ENCODE data around the gene ACAD10. TPM values are rescaled to one million over a fixed set of nuclear protein-coding genes. Genes with fewer than 3 reads are reported as not detected.

The ACAD10 gene
- total RNA-seq, 1 experiment from 2014 or later: 29.1 TPM

DNA sequence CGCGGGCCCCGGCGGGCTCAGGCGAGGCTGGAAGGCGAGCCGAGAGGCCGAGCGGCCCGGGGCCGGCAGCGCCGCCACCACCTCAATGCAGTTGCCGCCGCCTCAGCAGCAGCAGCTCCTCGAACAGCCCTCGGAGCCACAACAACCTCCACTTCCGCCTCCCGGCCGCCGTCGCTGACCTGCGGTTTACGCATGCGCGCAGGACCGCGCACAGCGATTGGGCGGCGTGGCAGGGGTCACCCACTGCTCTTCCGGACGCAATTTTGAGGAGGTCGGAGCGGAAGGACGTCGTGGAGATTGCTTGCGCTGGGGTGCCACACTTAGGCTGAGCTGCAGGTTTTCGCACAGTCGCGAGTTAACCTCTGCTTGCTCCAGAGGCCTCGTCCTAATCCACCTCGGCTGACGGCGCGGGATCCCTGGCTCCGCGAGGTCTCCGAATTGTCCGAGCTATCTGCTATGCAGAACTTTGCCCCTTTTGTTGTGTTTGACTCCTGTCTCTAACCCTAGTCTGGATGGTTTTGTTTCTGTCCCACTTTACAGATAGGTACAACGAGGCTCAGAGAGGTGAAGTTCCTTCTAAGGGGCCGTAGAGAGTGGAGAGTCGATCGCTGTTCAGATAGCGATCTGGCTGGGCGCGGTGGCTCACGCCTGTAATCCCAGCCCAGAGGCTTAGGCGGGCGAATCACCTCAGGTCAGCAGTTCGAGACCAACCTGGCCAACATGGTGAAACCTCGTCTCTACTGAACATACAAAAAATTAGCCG lies at the start of gene ACAD10, which contains the start of gene BRAP (continued):
- TF ChIP-seq HMGXB4 (CRISPR knock-in tag; IDR thresholded peaks at IDR 0.05) (peak; percentile 68; the same call in 1 of the 2 replicates), E2F1 (CRISPR knock-in tag; IDR thresholded peaks at IDR 0.05) (peak; percentile 60; the same call in 1 of the 2 replicates), SP1 (CRISPR knock-in tag; conservative IDR thresholded peaks at IDR 0.05) (peak; percentile 62; the same call in 1 of the 2 replicates), GABPB1 (CRISPR knock-in tag; IDR thresholded peaks at IDR 0.05) (peak; percentile 61), SMAD3 (CRISPR knock-in tag; IDR thresholded peaks at IDR 0.05; ENCODE audit: borderline replicate concordance) (0 out of 2 replicates have a peak, but pooled peaks have one; percentile 34)
- TF ChIP-seq, protein P1, sequence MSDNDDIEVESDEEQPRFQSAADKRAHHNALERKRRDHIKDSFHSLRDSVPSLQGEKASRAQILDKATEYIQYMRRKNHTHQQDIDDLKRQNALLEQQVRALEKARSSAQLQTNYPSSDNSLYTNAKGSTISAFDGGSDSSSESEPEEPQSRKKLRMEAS (CRISPR knock-in tag; IDR thresholded peaks at IDR 0.05): peak; percentile 86

DNA sequence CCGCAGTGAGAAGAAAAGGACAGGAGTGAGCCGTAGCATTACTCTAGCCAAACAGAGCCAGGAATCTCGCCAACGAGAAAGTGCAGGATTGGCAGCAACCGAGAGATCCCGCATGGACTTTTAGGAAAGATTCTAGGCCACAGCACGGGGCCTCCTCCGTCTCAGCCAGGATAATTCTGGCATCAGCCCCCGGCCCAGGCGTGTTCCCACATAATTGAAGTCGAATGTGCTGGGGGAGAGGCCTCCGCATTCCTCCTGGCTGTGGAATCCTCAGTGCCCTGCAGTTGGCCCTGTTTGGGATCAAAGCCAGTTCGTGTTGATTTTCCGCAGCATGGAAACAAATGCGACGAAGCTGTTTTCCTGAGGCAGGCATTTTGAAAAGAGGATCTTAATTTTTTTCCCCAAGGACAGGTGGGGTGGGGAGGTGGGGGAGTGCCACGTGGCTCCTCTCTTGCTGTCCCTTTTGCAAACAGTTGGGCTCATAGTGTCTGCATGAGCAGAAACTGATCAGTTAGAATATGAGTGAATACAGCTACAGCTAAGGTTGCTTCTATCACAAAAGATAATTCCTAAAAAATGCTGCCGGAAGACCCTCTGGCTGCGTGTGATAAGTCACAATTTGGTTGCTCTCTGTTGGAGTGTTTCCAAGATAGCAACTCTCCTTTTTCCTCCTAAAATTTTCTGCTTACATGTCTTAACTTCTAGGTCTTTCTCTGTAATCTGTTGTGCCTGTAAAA lies 49.5 kb upstream of the ACAD10 start:
- ATAC-seq: peak; percentile 89
- Mint-ChIP-seq H3K9me3 (no peaks in the 10 kb centered on the region), H3K4me1 (peaks cover 23% of the 10 kb centered on the region), H3K36me3 (no peaks in the 10 kb centered on the region), H3K27me3 (ENCODE audit: low read depth) (no peaks in the 10 kb centered on the region), H3K27ac (peak overlapping the region; percentile 72), H3K4me3 (peak overlapping the region; percentile 16; the same call in 1 of the 2 replicates)
- peak; percentile 68 for DNase-seq (ENCODE audit: low spot score)
- 0 out of 2 replicates have a peak, but pooled peaks have one; percentile 25 for TF ChIP-seq NFE2L1 (CRISPR knock-in tag; IDR thresholded peaks at IDR 0.05)
- no peak for TF ChIP-seq NR1H2 (CRISPR knock-in tag; IDR thresholded peaks at IDR 0.05)
- TF ChIP-seq, protein P1 (CRISPR knock-in tag; IDR thresholded peaks at IDR 0.05): peak; percentile 19; the same call in 1 of the 2 replicates
- ChIA-PET POLR2A (interaction anchor here (1.4 kb wide), 1 partner anchor 12 kb away, joined by 5 read pairs; no protein-coding TSS in a partner anchor), CTCF (interaction anchor here (0.6 to 2.0 kb wide), 4 partner anchors 12 to 107 kb away, joined by 3 to 8 read pairs (median 4); no protein-coding TSS in a partner anchor)

DNA sequence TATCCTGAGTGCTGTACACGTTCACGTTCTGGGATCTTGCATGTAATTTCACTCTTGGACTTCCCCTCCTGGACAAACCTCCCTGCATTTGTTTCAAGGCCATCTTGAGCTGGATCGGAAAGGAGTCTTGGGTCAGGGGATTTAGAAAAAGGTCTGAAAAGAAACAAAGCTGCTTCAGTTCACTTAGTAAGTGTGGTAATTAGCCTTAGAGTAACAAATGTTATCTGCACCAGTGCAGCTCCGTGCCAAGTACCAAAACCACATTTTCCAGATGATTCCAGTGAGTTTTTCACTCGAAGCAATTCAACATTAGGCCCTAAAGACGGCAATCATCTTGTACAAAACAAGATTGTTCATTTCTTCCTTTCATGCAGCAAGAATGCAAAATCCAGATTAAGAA lies 47.3 kb upstream of the ACAD10 start:
- CTCF ChIA-PET: no interaction called here
- H3K27ac Mint-ChIP-seq: peak overlapping the region; percentile 62

More for the DNA sequence above, 47.3 kb upstream of the ACAD10 start:
- ATAC-seq: no peak
- TF ChIP-seq ELF4 (CRISPR knock-in tag; IDR thresholded peaks at IDR 0.05; ENCODE audit: low read depth): no peak
- TF ChIP-seq, protein P2, sequence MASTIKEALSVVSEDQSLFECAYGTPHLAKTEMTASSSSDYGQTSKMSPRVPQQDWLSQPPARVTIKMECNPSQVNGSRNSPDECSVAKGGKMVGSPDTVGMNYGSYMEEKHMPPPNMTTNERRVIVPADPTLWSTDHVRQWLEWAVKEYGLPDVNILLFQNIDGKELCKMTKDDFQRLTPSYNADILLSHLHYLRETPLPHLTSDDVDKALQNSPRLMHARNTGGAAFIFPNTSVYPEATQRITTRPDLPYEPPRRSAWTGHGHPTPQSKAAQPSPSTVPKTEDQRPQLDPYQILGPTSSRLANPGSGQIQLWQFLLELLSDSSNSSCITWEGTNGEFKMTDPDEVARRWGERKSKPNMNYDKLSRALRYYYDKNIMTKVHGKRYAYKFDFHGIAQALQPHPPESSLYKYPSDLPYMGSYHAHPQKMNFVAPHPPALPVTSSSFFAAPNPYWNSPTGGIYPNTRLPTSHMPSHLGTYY (CRISPR knock-in tag; IDR thresholded peaks at IDR 0.05): no peak
- no peak for TF ChIP-seq GTF2I (CRISPR knock-in tag; conservative IDR thresholded peaks at IDR 0.05)
- TF ChIP-seq NFE2L1 (CRISPR knock-in tag; IDR thresholded peaks at IDR 0.05): no peak
- no peak for TF ChIP-seq IRF2 (CRISPR knock-in tag; IDR thresholded peaks at IDR 0.05; ENCODE audit: borderline replicate concordance, low read depth)
- TF ChIP-seq FOXK1 (CRISPR knock-in tag; IDR thresholded peaks at IDR 0.05): no peak
- TF ChIP-seq TP53 (CRISPR knock-in tag; IDR thresholded peaks at IDR 0.05): no peak
- no peak for TF ChIP-seq SP1 (CRISPR knock-in tag; conservative IDR thresholded peaks at IDR 0.05)
- no peak for TF ChIP-seq NFATC4 (CRISPR knock-in tag; IDR thresholded peaks at IDR 0.05)
- no peak for TF ChIP-seq ATF1 (CRISPR knock-in tag; IDR thresholded peaks at IDR 0.05)
- no peak for TF ChIP-seq TEAD4 (CRISPR knock-in tag; IDR thresholded peaks at IDR 0.05)
- no peak for TF ChIP-seq E2F1 (CRISPR knock-in tag; IDR thresholded peaks at IDR 0.05)
- no peak for TF ChIP-seq FOXJ3 (CRISPR knock-in tag; IDR thresholded peaks at IDR 0.05; ENCODE audit: borderline replicate concordance)
- no peak for TF ChIP-seq USF2 (CRISPR knock-in tag; IDR thresholded peaks at IDR 0.05)
- no peak for TF ChIP-seq PRRX2 (CRISPR knock-in tag; IDR thresholded peaks at IDR 0.05)
- TF ChIP-seq NR3C1 (CRISPR knock-in tag; conservative IDR thresholded peaks at IDR 0.05; ENCODE audit: low read depth): no peak
- Mint-ChIP-seq H3K9me3 (no peaks in the 10 kb centered on the region), H3K27me3 (ENCODE audit: low read depth) (no peaks in the 10 kb centered on the region), H3K4me1 (peaks cover 22% of the 10 kb centered on the region), H3K36me3 (peaks cover 10% of the 10 kb centered on the region), H3K4me3 (no peak overlapping the region)
- POLR2A ChIA-PET: no interaction called here
- DNase-seq (ENCODE audit: low spot score): no peak
